WTC11 (cell line): ENCODE data around the gene ASTN2.

Experiments
- JUN ChIP-seq: sonication (generic); formaldehyde crosslinking; IDR thresholded peaks from 2 replicates; pipeline ENCODE4 v1.8.0; 2023; ENCODE audit warnings: mild to moderate bottlenecking, missing genetic modification reagents
- TCF7 ChIP-seq: sonication (generic); formaldehyde crosslinking; IDR thresholded peaks from 2 replicates; pipeline ENCODE4 v1.8.0; 2022; ENCODE audit warnings: mild to moderate bottlenecking, low read depth, missing genetic modification reagents, moderate library complexity
- TEAD1 ChIP-seq: sonication (generic); formaldehyde crosslinking; IDR thresholded peaks from 2 replicates; pipeline ENCODE4 v1.8.0; 2022; ENCODE audit warnings: mild to moderate bottlenecking, missing genetic modification reagents
- TF ChIP-seq, protein P1 (sequence below): sonication (generic); formaldehyde crosslinking; IDR thresholded peaks from 2 replicates; pipeline ENCODE4 v1.8.0; 2023; ENCODE audit warnings: missing genetic modification reagents, mild to moderate bottlenecking, borderline replicate concordance
- TF ChIP-seq, protein P2 (sequence below): sonication (generic); formaldehyde crosslinking; IDR thresholded peaks from 2 replicates; pipeline ENCODE4 v1.8.0; 2022; ENCODE audit warnings: mild to moderate bottlenecking, missing genetic modification reagents
- TF ChIP-seq, protein P3 (sequence below): sonication (generic); formaldehyde crosslinking; IDR thresholded peaks from 2 replicates; pipeline ENCODE4 v1.8.1; 2022; ENCODE audit warnings: missing genetic modification reagents, borderline replicate concordance

DNA sequence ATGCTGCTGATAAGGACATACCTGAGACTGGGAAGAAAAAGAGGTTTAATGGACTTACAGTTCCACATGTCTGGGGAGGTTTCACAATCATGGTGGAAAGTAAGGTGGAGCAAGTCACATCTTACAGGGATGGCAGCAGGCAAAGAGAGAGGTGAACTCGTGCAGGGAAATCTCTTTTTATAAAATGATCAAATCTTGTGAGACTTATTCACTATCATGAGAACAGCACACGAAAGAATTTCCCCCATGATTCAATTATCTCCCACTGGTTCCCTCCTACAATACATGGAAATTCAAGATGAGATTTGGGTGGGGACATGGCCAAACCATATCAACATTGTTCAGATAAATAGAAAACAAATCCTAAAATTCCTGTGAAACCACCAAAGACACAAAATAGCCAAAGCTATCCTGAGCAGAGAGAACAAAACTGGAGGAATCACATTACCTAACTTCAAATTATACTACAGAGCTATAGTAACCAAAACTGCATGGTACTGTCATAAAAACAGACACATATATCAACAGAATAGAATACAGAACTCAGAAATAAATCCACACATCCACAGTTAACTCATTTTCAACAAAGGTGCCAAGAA lies 958.3 kb downstream of the ASTN2 start:
- TF ChIP-seq, protein P1, sequence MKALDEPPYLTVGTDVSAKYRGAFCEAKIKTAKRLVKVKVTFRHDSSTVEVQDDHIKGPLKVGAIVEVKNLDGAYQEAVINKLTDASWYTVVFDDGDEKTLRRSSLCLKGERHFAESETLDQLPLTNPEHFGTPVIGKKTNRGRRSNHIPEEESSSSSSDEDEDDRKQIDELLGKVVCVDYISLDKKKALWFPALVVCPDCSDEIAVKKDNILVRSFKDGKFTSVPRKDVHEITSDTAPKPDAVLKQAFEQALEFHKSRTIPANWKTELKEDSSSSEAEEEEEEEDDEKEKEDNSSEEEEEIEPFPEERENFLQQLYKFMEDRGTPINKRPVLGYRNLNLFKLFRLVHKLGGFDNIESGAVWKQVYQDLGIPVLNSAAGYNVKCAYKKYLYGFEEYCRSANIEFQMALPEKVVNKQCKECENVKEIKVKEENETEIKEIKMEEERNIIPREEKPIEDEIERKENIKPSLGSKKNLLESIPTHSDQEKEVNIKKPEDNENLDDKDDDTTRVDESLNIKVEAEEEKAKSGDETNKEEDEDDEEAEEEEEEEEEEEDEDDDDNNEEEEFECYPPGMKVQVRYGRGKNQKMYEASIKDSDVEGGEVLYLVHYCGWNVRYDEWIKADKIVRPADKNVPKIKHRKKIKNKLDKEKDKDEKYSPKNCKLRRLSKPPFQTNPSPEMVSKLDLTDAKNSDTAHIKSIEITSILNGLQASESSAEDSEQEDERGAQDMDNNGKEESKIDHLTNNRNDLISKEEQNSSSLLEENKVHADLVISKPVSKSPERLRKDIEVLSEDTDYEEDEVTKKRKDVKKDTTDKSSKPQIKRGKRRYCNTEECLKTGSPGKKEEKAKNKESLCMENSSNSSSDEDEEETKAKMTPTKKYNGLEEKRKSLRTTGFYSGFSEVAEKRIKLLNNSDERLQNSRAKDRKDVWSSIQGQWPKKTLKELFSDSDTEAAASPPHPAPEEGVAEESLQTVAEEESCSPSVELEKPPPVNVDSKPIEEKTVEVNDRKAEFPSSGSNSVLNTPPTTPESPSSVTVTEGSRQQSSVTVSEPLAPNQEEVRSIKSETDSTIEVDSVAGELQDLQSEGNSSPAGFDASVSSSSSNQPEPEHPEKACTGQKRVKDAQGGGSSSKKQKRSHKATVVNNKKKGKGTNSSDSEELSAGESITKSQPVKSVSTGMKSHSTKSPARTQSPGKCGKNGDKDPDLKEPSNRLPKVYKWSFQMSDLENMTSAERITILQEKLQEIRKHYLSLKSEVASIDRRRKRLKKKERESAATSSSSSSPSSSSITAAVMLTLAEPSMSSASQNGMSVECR (CRISPR knock-in tag) = no peak
- TF ChIP-seq JUN = no peak
- no peak for TF ChIP-seq TCF7
- TF ChIP-seq TEAD1 (CRISPR knock-in tag) = no peak
- TF ChIP-seq, protein P2, sequence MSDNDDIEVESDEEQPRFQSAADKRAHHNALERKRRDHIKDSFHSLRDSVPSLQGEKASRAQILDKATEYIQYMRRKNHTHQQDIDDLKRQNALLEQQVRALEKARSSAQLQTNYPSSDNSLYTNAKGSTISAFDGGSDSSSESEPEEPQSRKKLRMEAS (CRISPR knock-in tag) = no peak
- TF ChIP-seq, protein P3, sequence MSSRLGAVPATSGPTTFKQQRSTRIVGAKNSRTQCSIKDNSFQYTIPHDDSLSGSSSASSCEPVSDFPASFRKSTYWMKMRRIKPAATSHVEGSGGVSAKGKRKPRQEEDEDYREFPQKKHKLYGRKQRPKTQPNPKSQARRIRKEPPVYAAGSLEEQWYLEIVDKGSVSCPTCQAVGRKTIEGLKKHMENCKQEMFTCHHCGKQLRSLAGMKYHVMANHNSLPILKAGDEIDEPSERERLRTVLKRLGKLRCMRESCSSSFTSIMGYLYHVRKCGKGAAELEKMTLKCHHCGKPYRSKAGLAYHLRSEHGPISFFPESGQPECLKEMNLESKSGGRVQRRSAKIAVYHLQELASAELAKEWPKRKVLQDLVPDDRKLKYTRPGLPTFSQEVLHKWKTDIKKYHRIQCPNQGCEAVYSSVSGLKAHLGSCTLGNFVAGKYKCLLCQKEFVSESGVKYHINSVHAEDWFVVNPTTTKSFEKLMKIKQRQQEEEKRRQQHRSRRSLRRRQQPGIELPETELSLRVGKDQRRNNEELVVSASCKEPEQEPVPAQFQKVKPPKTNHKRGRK (CRISPR knock-in tag) = no peak
